NAMALWA (cell line): Measurements from ENCODE around the gene ANKH.
"Not testable (repeated sequence)": the region's sequence is repeated elsewhere in the genome, so short reads cannot be mapped to it uniquely, and the experiment has no call there.

ENCODE experiments used
- DNase-seq: peaks from one replicate; pipeline ENCODE4 v3.0.0-alpha.2; 2015; ENCODE audit warnings: low spot score

The ANKH gene

GRCh38 chr5:14826714-14827113, 44.9 kb downstream of the ANKH start:
- no peak for DNase-seq

GRCh38 chr5:14825977-14826376, 45.6 kb downstream of the ANKH start:
- DNase-seq = no peak

- no peak for DNase-seq
These were observed 47.1 kb downstream of the ANKH start for GRCh38 chr5:14824499-14824898.

- no peak for DNase-seq
These were observed 50.3 kb downstream of the ANKH start for GRCh38 chr5:14821100-14821845.

GRCh38 chr5:14818931-14819790, 52.4 kb downstream of the ANKH start:
- DNase-seq = no peak

- not testable (repeated sequence) for DNase-seq
These were observed 53.8 kb downstream of the ANKH start for GRCh38 chr5:14817762-14818136.

GRCh38 chr5:14816999-14817761, 54.4 kb downstream of the ANKH start:
- no peak for DNase-seq

- no peak for DNase-seq
These were observed 55.1 kb downstream of the ANKH start for GRCh38 chr5:14816374-14816998.

- no peak for DNase-seq
These were observed 57.8 kb downstream of the ANKH start for GRCh38 chr5:14813747-14814146.

GRCh38 chr5:14812166-14812565, 59.4 kb downstream of the ANKH start:
- DNase-seq = peak; percentile 49

GRCh38 chr5:14810928-14811572, 60.5 kb downstream of the ANKH start:
- no peak for DNase-seq

GRCh38 chr5:14810282-14810681, 61.3 kb downstream of the ANKH start:
- no peak for DNase-seq

GRCh38 chr5:14809369-14810155, 62.0 kb downstream of the ANKH start:
- DNase-seq = peak; percentile 72

GRCh38 chr5:14807471-14807870, 64.1 kb downstream of the ANKH start:
- DNase-seq = no peak

GRCh38 chr5:14806456-14806855, 65.1 kb downstream of the ANKH start:
- no peak for DNase-seq

GRCh38 chr5:14802541-14802940, 69.0 kb downstream of the ANKH start:
- DNase-seq = no peak

GRCh38 chr5:14801792-14802191, 69.8 kb downstream of the ANKH start:
- no peak for DNase-seq

- DNase-seq = not testable (repeated sequence)
These were observed 74.2 kb downstream of the ANKH start for GRCh38 chr5:14797385-14797784.

- no peak for DNase-seq
These were observed 76.9 kb downstream of the ANKH start for GRCh38 chr5:14794583-14795230.

- no peak for DNase-seq
These were observed 77.7 kb downstream of the ANKH start for GRCh38 chr5:14793851-14794250.
